ENCODE measurements around the gene PER3.

The PER3 gene

GRCh38 chr1:7869136-7869920 is 85.2 kb downstream of the PER3 start:
- in situ Hi-C loops (cut with HindIII; ENCODE audit: low sequenced_read_pairs): no loop called here

- in situ Hi-C loops (cut with HindIII; ENCODE audit: low sequenced_read_pairs): no loop called here
Measured at GRCh38 chr1:7871136-7871535, 87.0 kb downstream of the PER3 start.

- in situ Hi-C loops (cut with HindIII; ENCODE audit: low sequenced_read_pairs): no loop called here
Measured at GRCh38 chr1:7873801-7874795, 90.0 kb downstream of the PER3 start.

- in situ Hi-C loops (cut with HindIII; ENCODE audit: low sequenced_read_pairs): no loop called here
Measured at GRCh38 chr1:7878027-7878426, 93.9 kb downstream of the PER3 start.

- in situ Hi-C loops (cut with HindIII; ENCODE audit: low sequenced_read_pairs): no loop called here
Measured at GRCh38 chr1:7879228-7879627, 95.1 kb downstream of the PER3 start.

- in situ Hi-C loops (cut with HindIII; ENCODE audit: low sequenced_read_pairs): no loop called here
Measured at GRCh38 chr1:7884757-7885156, 100.7 kb downstream of the PER3 start.

- in situ Hi-C loops (cut with HindIII; ENCODE audit: low sequenced_read_pairs): no loop called here
Measured at GRCh38 chr1:7885513-7886404, 101.7 kb downstream of the PER3 start.

- in situ Hi-C loops (cut with HindIII; ENCODE audit: low sequenced_read_pairs): no loop called here
Measured at GRCh38 chr1:7886405-7886745, 102.3 kb downstream of the PER3 start.

- in situ Hi-C loops (cut with HindIII; ENCODE audit: low sequenced_read_pairs): no loop called here
Measured at GRCh38 chr1:7888248-7889081, 104.4 kb downstream of the PER3 start.

GRCh38 chr1:7890853-7891252 is 106.8 kb downstream of the PER3 start:
- in situ Hi-C loops (cut with HindIII; ENCODE audit: low sequenced_read_pairs): no loop called here

- in situ Hi-C loops (cut with HindIII; ENCODE audit: low sequenced_read_pairs): no loop called here
Measured at GRCh38 chr1:7891804-7892203, 107.7 kb downstream of the PER3 start.

GRCh38 chr1:7893529-7894180 is 109.6 kb downstream of the PER3 start:
- in situ Hi-C loops (cut with HindIII; ENCODE audit: low sequenced_read_pairs): no loop called here
